HPDE6-E6E7 (cell line): ENCODE results near the gene SSPN.

Source experiments
- DNase-seq: peaks from one replicate; pipeline ENCODE4 v3.0.0; 2011; ENCODE audit warnings: missing footprints; ENCODE audit errors: extremely low spot score

SSPN gene, protein sequence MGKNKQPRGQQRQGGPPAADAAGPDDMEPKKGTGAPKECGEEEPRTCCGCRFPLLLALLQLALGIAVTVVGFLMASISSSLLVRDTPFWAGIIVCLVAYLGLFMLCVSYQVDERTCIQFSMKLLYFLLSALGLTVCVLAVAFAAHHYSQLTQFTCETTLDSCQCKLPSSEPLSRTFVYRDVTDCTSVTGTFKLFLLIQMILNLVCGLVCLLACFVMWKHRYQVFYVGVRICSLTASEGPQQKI

GRCh38 chr12:26195250-26195640 lies at the start of gene SSPN:
Gene SSPN (plus strand): TSS chr12:26195573. CDS start chr12:26195673, 100 bp downstream.
- no peak for DNase-seq

DNA sequence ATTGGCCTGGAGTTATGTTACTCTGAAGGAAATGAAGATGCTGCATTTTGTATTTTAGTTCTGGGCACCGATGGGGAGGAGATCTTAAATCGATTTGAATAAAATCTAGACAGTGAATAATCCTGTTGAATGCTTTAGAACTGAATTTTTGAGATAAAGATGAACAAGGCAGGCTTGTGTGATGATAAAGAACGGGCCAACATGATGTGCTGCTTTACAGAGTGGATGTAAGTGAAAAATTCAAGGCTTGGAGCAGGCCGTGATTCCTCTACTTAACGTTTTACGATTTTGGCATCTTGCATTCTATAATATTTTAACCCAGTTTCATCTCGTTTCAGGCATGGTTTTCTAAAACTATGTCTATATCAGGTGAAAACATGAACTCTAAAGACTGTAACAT lies 47.1 kb upstream of the SSPN start:
- DNase-seq = no peak

GRCh38 chr12:26149968-26150500 lies 45.3 kb upstream of the SSPN start:
- no peak for DNase-seq

DNA sequence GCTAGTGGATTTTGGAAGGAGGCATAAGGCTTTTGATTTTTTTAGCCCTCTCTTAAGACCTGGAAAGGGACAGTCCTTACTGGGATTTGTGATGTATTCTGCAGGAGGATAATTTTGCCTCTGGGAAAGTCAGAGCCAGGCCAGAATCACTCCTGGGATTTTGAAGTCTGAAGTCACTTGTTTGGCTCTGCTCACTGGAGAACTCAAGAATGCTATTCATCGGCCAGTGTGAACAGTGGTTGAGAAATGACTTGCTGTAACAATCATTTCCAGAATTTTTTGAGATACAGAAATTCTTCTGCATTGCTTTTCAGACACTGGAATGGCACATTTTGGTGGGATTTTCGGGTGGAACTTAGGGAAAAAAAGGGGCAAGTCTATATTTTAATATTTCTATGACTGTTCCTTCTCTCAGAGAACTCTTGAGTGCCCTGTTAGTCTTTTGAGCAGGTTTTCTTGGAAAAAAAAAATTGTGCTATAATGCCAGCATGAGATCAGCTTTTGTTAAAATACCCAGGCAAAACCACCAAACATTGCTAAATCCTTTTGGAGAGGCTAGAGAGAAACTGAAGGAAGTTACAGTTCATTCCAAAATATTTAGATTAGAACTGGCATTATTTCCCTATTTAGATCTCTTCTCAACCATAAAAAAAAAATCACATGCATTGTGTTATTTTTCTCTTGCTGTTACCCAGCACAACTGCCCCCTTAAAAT lies 44.5 kb upstream of the SSPN start:
- no peak for DNase-seq

DNA sequence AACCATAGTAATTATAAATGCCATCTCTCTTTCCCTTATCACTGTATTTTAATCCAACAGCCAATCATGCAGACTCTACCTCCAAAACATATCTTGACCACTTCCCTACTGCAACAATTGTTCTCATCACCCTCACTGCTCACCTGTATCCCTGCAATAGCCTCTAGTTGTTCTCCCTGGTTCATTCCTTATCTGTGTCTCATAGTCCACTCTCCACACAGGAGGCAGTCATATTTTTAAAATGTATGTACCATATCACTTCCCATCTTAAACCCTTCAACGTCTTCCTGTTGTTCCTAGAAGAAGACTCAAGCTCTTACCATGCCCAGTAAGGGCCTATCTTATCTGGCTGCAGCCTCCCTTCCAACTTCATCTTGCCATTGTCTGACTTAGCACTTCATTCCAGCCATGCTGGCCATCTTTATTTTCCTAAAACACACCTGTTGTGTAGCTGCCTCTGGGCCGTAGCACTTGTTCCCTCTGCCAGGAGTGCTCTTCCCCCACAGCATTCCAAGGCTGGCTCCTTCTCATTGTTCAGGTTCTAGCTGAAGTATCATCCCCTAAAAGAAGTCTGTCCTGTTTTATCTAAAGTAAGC lies 42.8 kb upstream of the SSPN start:
- DNase-seq = no peak

- peak; percentile 75 for DNase-seq
Measured at GRCh38 chr12:26153421-26154154, 41.8 kb upstream of the SSPN start.

DNA sequence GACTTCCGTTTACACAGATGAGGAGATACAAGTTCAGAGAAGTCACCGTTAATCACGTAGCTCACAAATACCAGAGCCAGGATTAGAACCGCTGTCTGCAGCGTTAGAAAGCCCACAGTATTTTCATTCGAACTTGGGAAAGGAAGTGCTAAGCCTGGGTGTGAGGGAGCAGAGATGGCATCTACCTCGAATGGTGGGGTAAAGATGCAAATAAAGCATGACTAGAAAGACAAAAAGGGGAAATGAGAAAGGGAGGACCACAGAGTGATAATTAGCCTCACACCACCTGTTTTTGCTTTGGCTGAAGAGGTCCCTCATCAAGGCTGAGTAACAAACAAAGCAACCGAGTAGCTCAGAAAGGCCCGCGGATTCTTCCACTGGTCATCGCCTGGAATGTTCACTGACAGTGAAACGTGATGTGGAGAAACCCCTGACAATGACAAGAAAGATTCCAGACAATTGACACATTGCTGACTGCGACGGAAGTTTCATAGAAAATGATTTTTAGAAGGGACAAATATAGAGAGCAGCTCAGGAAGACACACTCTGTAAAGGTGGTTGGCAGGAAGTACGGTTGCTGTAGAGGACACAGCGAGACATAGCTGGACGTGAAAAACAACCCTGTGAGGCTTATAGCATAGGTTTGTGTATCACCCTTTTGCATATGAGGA lies 39.0 kb upstream of the SSPN start:
- no peak for DNase-seq

DNA sequence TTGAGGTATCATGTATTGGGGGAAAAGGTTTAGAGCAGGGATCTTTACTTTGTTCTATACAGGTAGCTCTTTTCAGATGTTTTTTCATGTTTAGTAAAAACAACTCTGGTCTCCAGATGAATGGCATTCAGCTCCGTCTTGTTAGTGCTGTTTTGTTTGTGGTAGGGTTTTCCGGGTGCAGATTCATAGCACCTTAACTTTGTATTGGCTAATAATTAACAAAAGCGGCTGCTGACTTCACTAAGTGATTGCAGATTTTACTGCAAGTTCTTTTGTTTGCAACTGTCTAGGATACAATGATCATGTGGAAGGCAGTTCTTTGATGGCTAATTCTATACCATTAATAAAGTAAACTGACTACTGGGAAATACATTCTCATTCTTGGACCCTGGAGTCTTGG lies 38.4 kb upstream of the SSPN start:
- DNase-seq = no peak

GRCh38 chr12:26158078-26158764 lies 37.2 kb upstream of the SSPN start:
- no peak for DNase-seq

DNA sequence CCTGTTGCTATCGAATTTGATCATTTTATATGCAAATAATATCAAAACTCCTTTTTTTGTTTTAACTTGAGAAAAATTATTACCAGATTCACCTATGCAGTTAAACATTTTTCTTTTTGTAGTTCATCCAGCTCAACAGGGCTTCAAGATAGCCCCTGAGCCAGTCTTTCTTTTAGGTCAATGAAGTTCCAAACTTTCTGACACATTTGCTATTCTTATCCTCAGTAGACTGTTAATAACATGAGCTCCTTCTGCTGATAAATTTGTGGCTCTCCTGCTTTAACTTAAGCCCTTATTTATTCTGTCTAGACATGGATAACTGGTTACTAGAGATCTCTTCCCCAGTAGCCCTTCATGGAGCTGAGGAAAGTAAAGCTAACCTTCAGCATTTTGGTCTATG lies 33.2 kb upstream of the SSPN start:
- no peak for DNase-seq

DNA sequence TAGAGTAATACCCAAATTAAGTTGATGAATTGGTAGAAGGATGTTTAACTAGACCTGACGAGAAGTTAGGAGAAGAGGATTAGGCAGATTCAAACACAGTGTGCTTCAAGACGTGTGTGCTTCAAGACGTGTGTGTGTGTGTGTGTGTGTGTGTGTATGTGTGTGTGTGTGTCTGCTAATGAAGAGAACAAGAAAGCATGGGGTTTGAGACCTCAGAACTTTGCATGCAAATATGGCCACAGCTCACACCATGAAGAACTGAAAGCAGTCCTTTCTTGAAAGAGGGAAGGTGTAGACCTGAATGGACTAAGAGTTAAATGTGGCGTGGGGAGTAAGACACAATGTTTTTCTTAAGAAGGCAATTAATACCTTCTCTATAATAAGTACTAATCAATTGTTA lies 32.5 kb upstream of the SSPN start:
- no peak for DNase-seq

GRCh38 chr12:26164118-26164517 lies 31.3 kb upstream of the SSPN start:
- no peak for DNase-seq

DNA sequence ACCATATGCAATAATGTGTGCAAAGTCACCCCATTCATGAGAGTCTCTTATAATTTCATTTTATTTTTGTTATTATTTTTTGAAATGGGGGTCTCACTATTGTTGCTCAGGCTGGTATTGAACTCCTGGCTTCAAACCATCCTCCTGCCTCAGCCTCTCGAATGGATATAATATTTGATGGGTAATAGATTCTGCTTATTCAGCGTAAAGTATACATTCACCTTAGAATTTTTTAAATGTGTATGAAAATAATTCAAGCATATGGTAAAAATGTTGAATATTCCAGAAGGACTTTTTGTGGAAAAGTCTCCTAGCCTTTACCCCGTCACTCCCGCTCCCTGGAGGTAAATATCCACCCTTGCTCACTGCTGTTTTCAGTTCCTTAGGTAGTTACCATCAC lies 23.4 kb upstream of the SSPN start:
- DNase-seq = no peak

GRCh38 chr12:26172539-26172938 lies 22.8 kb upstream of the SSPN start:
- no peak for DNase-seq

- DNase-seq = no peak
Measured at GRCh38 chr12:26172946-26173552, 22.3 kb upstream of the SSPN start.

GRCh38 chr12:26176725-26177124 lies 18.6 kb upstream of the SSPN start:
- no peak for DNase-seq

- no peak for DNase-seq
Measured at GRCh38 chr12:26177283-26177682, 18.1 kb upstream of the SSPN start.

DNA sequence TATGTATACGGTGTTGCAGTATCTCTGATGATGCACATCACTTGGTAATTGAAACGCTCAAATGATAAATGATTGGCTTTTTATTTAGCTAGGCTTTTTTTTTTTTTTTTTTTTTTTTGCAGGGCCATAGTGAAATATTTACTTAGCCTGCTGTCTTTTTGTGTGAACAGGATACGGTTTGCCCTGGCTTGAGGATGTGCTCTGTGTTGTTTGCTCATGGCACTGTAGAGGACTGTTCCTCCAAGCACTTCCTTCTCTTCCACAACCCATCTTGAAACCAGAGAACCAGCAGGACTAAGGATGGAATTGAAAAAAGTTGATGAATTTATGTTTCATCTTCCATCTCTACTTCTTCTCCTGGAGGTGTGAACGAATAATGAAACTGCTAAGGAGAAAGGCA lies 15.5 kb upstream of the SSPN start:
- DNase-seq = no peak

GRCh38 chr12:26182377-26182776 lies 13.0 kb upstream of the SSPN start:
- no peak for DNase-seq

DNA sequence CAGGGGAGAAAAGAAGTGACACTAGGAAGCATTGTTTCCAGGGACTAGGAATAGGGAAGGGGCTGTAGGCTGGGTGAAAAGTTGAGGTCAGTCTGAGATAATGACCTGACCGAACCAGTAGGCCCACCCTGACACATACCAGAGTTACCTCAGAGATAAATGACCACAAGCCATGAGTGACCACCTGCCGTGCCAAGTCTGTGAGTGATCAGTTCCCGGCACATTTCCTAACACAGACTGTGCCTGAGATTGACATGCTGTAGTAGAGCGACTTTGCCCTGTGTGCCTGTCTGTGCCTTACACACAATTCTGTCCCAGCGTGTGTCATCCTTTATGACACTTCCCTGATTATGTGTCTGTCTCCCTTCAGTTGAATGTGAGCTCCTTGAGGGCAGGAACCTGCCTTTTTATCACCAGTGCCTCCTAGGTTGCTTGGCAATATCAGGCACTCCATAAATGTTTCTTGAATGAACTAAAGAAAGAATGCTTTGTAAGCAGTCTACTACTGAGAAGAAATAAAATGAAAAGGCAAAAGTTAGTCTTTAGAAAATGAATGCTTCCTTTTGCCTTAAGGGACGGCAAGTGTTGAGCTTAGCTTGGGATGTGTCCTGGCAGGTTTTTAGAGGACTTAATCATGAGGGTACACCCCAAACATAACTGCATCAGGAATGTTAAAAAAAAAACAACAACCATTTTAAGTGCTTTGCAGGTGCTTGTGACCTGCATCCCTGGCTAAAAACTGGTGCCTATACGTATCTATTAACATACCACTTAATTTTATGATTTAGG lies 9.6 kb upstream of the SSPN start:
- DNase-seq = no peak
